MM.1S (cell line): ENCODE data around the gene BPIFB2.

Experiments used
- DNase-seq: peaks from one replicate; pipeline ENCODE4 v3.0.0-alpha.2; 2015
- H2AFZ ChIP-seq: fragments of 300-600 bp; sonication (generic); 2 replicates; pipeline ENCODE4 v1.6.0; 2016; ENCODE audit warnings: antibody characterized with exemption, low read length
- H3F3A ChIP-seq: fragments of 300-600 bp; sonication (generic); 2 replicates; pipeline ENCODE4 v1.6.1; 2016; ENCODE audit warnings: mild to moderate bottlenecking, antibody characterized with exemption, low read length, moderate library complexity, mixed read lengths; ENCODE audit not compliant: insufficient read depth
- H3K27ac ChIP-seq: fragments of 300-600 bp; sonication (generic); 2 replicates; pipeline ENCODE4 v1.5.1; 2016; ENCODE audit warnings: mild to moderate bottlenecking, low read length
- H3K27me3 ChIP-seq: fragments of 300-600 bp; sonication (generic); replicated peaks from 2 replicates; pipeline ENCODE4 v1.6.0; 2016; ENCODE audit warnings: low read length; ENCODE audit not compliant: insufficient read depth
- H3K36me3 ChIP-seq: fragments of 300-600 bp; sonication (generic); replicated peaks from 2 replicates; pipeline ENCODE4 v1.6.1; 2016; ENCODE audit warnings: mild to moderate bottlenecking, low read length, mixed read lengths; ENCODE audit not compliant: insufficient read depth
- H3K4me1 ChIP-seq: fragments of 300-600 bp; sonication (generic); 2 replicates; pipeline ENCODE4 v1.6.1; 2016; ENCODE audit warnings: low read length, mixed read lengths
- H3K4me2 ChIP-seq: fragments of 300-600 bp; sonication (generic); 2 replicates; pipeline ENCODE4 v1.6.0; 2016; ENCODE audit warnings: low read depth, low read length
- H3K4me3 ChIP-seq: fragments of 300-600 bp; sonication (generic); 2 replicates; pipeline ENCODE4 v1.5.1; 2016; ENCODE audit warnings: low read length, mixed read lengths
- H3K79me2 ChIP-seq: fragments of 300-600 bp; sonication (generic); 2 replicates; pipeline ENCODE4 v1.6.1; 2016; ENCODE audit warnings: mixed run types, low read length, mixed read lengths
- H3K9ac ChIP-seq: fragments of 300-600 bp; sonication (generic); 2 replicates; pipeline ENCODE4 v1.6.1; 2016; ENCODE audit warnings: low read length, mixed read lengths
- H3K9me2 ChIP-seq: fragments of 300-600 bp; sonication (generic); replicated peaks from 2 replicates; pipeline ENCODE4 v1.6.1; 2016; ENCODE audit warnings: mild to moderate bottlenecking, low read length, mixed read lengths; ENCODE audit not compliant: insufficient read depth
- H3K9me3 ChIP-seq: fragments of 300-600 bp; sonication (generic); replicated peaks from 2 replicates; pipeline ENCODE4 v1.6.1; 2016; ENCODE audit warnings: mild to moderate bottlenecking, low read length, mixed read lengths; ENCODE audit not compliant: insufficient read depth
- H4K20me1 ChIP-seq: fragments of 300-600 bp; sonication (generic); 2 replicates; pipeline ENCODE4 v1.6.1; 2016; ENCODE audit warnings: mild to moderate bottlenecking, low read length, moderate library complexity, mixed read lengths; ENCODE audit not compliant: insufficient read depth
- CTCF ChIP-seq: fragments of 300-600 bp; sonication (generic); IDR thresholded peaks from 2 replicates; pipeline ENCODE4 v1.5.1; 2016; ENCODE audit warnings: antibody characterized with exemption, low read length, mixed read lengths
- EZH2 ChIP-seq: fragments of 300-600 bp; sonication (generic); optimal IDR thresholded peaks from 2 replicates; pipeline ENCODE3; 2017; ENCODE audit warnings: low read depth, mild to moderate bottlenecking, antibody characterized with exemption, low read length, mixed read lengths
- EZH2phosphoT487 ChIP-seq: fragments of 300-600 bp; sonication (generic); IDR thresholded peaks from 2 replicates; pipeline ENCODE4 v1.6.1; 2018; ENCODE audit warnings: antibody characterized with exemption, low read length

The BPIFB2 gene

DNA sequence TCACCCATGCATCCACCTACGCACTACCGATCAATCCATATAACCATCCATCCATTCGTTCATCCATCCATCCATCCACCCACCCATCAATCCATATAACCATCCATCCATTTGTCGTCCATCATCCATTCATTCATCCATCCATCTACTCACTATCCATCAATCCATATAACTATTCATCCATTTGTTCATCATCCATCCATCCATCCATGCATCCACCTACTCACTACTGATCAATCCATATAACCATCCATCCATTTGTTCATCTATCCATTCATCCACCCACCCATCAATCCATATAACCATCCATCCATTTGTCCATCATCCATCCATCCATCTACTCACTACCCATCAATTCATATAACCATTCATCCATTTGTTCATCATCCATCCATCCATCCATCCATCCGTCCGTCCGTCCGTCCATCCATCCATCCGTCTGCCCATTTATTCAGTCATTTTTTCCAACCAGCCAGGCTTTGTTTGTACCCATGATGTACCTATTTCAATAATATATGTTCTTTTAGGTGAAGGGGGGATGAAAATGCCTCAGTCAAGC lies 17.9 kb downstream of the BPIFB2 start:
- H3K4me3 ChIP-seq = no peak overlapping the region
- H3K4me2 ChIP-seq = no peak overlapping the region
- H3K9me3 ChIP-seq = no peaks in the 10 kb centered on the region
- H3K79me2 ChIP-seq = no peaks in the 10 kb centered on the region
- DNase-seq = no peak
- no peak overlapping the region for H2AFZ ChIP-seq
- H3K9ac ChIP-seq = no peak overlapping the region
- no peaks in the 10 kb centered on the region for H3K36me3 ChIP-seq
- no peak for TF ChIP-seq CTCF
- no peak for TF ChIP-seq EZH2
- no peak for TF ChIP-seq EZH2phosphoT487
- H3K9me2 ChIP-seq = no peaks in the 10 kb centered on the region
- H3F3A ChIP-seq = no peaks in the 10 kb centered on the region
- H4K20me1 ChIP-seq = no peaks in the 10 kb centered on the region
- H3K4me1 ChIP-seq = no peaks in the 10 kb centered on the region
- H3K27me3 ChIP-seq = peaks cover 55% of the 10 kb centered on the region
- H3K27ac ChIP-seq = no peak overlapping the region

GRCh38 chr20:33026072-33026778 lies 18.7 kb downstream of the BPIFB2 start:
- H3K27me3 ChIP-seq = peaks cover 56% of the 10 kb centered on the region
- H3K4me3 ChIP-seq = no peak overlapping the region
- no peak for TF ChIP-seq CTCF
- no peak for TF ChIP-seq EZH2
- TF ChIP-seq EZH2phosphoT487 = no peak

DNA sequence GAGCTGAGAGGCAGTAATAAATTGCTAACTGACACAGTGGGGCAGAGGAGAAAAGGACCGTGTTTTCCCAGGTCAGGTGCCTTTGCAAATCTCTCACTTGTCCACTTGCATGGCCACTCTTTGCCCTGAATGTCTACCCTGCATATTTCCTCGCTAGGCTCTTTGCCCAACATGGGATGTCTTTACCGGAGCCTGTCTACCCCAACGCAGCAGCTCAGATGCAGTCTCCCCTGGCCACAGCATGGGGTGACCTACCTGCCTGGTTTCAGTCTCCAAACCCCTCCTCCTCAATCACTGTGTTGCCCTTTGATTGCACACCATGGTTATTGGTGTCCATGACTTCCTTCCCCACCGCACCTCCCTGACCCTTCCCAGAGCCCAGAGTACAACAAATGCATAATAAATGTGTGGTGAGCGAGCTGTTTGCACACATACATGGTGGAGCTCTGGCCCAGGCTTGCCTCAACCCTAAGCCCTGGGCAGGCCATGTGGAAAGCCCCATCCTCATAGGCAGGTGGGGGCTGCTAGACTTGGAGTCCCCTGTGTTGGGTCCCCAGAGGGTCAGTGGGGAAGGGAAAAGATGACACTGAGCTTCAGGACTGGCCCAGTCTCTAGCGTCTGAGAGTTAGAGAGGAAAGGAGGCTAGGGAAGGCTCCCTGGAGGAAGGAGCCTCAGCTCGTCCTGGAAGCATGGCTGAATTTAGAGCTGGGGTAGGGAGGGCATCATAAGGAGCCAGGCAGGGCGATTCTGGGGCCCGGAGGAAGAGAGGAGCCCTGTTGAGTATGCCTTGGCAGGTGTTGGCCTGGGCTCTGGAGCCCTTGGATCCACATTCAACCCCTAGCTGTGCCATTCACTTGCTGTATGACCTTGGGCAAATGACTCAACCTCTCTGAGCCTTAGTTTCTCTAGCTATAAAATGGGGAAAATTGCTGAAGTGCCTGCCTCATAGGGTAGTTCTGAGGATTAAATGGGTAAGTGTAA lies 19.6 kb downstream of the BPIFB2 start:
- Histone ChIP-seq H3K9me2 (no peaks in the 10 kb centered on the region), H3K27me3 (peaks cover 49% of the 10 kb centered on the region), H2AFZ (no peak overlapping the region), H3K36me3 (no peaks in the 10 kb centered on the region), H4K20me1 (no peaks in the 10 kb centered on the region), H3K9me3 (no peaks in the 10 kb centered on the region), H3K4me3 (no peak overlapping the region), H3F3A (no peaks in the 10 kb centered on the region), H3K27ac (no peak overlapping the region), H3K4me2 (no peak overlapping the region), H3K4me1 (no peaks in the 10 kb centered on the region), H3K9ac (no peak overlapping the region), H3K79me2 (no peaks in the 10 kb centered on the region)
- TF ChIP-seq EZH2phosphoT487 = no peak
- TF ChIP-seq EZH2 = no peak
- TF ChIP-seq CTCF = no peak
- no peak for DNase-seq

More at GRCh38 chr20:33026072-33026778, 18.7 kb downstream of the BPIFB2 start:
- Histone ChIP-seq H3K4me1 (no peaks in the 10 kb centered on the region), H3K27ac (no peak overlapping the region), H3K4me2 (no peak overlapping the region), H4K20me1 (no peaks in the 10 kb centered on the region), H3K9me3 (no peaks in the 10 kb centered on the region), H3K79me2 (no peaks in the 10 kb centered on the region), H3K9ac (no peak overlapping the region), H3F3A (no peaks in the 10 kb centered on the region), H3K36me3 (no peaks in the 10 kb centered on the region), H2AFZ (no peak overlapping the region), H3K9me2 (no peaks in the 10 kb centered on the region)
- no peak for DNase-seq
